GM12872 (cell line): ENCODE data around the gene CMTM8.

Source experiments
- CTCF ChIP-seq: IDR thresholded peaks from 3 replicates; pipeline ENCODE4 v1.5.1; 2011; ENCODE audit warnings: low read depth, mild to moderate bottlenecking, low read length, moderate library complexity; ENCODE audit not compliant: insufficient read depth

Gene CMTM8

GRCh38 chr3:32316976-32317375 lies 78.5 kb downstream of the CMTM8 start:
- no peak for TF ChIP-seq CTCF

- TF ChIP-seq CTCF: no peak
These were observed 81.1 kb downstream of the CMTM8 start for GRCh38 chr3:32319607-32320006.

GRCh38 chr3:32320080-32320479 lies 81.6 kb downstream of the CMTM8 start:
- TF ChIP-seq CTCF: no peak

- no peak for TF ChIP-seq CTCF
These were observed 82.8 kb downstream of the CMTM8 start for GRCh38 chr3:32321095-32321790.

GRCh38 chr3:32322311-32322710 lies 83.8 kb downstream of the CMTM8 start:
- no peak for TF ChIP-seq CTCF

DNA sequence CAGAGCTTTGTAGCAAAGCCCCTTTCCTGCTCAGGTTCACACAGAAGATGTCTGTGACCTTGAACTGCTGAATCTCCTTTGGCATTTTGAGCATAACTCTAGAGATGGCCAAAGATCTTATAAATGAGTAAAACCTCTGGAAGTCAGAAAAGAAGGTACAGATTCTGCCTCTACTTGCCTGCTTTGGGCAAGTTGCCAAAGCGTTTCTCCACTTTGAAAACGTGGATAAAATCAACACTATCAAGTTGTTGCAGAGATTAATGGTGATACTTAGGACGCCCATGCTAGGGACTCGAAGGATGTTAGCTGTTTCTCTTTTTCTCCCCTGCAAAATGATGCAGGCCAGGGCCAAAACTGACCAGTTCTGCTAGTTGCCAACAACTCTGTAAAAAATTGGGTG lies 85.1 kb downstream of the CMTM8 start:
- no peak for TF ChIP-seq CTCF

- TF ChIP-seq CTCF: no peak
These were observed 86.7 kb downstream of the CMTM8 start for GRCh38 chr3:32325201-32325600.
